GM19035 (cell line): ENCODE data around the gene KCNK4.
"Not testable (repeated sequence)": the region's sequence is repeated elsewhere in the genome, so short reads cannot be mapped to it uniquely, and the experiment has no call there.

Experiments
- ATAC-seq: cut with Tn5 transposase; IDR thresholded peaks from one replicate; pipeline ENCODE4 v1.9.1; 2021; ENCODE audit not compliant: unreplicated experiment

Gene KCNK4

GRCh38 chr11:64322925-64323260, 31.8 kb downstream of the KCNK4 start:
- ATAC-seq: no peak

GRCh38 chr11:64323373-64323772, 32.3 kb downstream of the KCNK4 start:
- ATAC-seq: no peak

GRCh38 chr11:64323984-64324383, 32.9 kb downstream of the KCNK4 start:
- not testable (repeated sequence) for ATAC-seq

- ATAC-seq: no peak
These were observed 33.8 kb downstream of the KCNK4 start for GRCh38 chr11:64324692-64325469.

GRCh38 chr11:64327375-64327774, 36.3 kb downstream of the KCNK4 start:
- ATAC-seq: no peak

- no peak for ATAC-seq
These were observed 36.9 kb downstream of the KCNK4 start for GRCh38 chr11:64327993-64328392.

GRCh38 chr11:64330888-64331287, 39.8 kb downstream of the KCNK4 start:
- ATAC-seq: no peak

- ATAC-seq: no peak
These were observed 40.7 kb downstream of the KCNK4 start for GRCh38 chr11:64331569-64332371.

GRCh38 chr11:64333556-64333955, 42.5 kb downstream of the KCNK4 start:
- ATAC-seq: no peak

GRCh38 chr11:64334764-64335735, 43.9 kb downstream of the KCNK4 start:
- ATAC-seq: peak; percentile 59

- ATAC-seq: no peak
These were observed 46.6 kb downstream of the KCNK4 start for GRCh38 chr11:64337538-64338249.

- ATAC-seq: no peak
These were observed 47.6 kb downstream of the KCNK4 start for GRCh38 chr11:64338716-64339115.

GRCh38 chr11:64339286-64339685, 48.2 kb downstream of the KCNK4 start:
- no peak for ATAC-seq

- peak; percentile 52 for ATAC-seq
These were observed 48.8 kb downstream of the KCNK4 start, which contains the start of gene CCDC88B for GRCh38 chr11:64339754-64340408. Gene CCDC88B, plus strand, starts transcription at chr11:64340204. Its CDS starts 63 bp downstream, at chr11:64340267.

- peak; percentile 37 for ATAC-seq
These were observed 49.7 kb downstream of the KCNK4 start for GRCh38 chr11:64340671-64341335.

GRCh38 chr11:64341429-64341828, 50.3 kb downstream of the KCNK4 start:
- ATAC-seq: no peak

- peak; percentile 37 for ATAC-seq
These were observed 51.0 kb downstream of the KCNK4 start for GRCh38 chr11:64341851-64342791.
